Measurements from ENCODE around the gene TM4SF1.
"Not testable (repeated sequence)": the region's sequence is repeated elsewhere in the genome, so short reads cannot be mapped to it uniquely, and the experiment has no call there.

TM4SF1 gene

GRCh38 chr3:149342413-149343380 lies 34.8 kb downstream of the TM4SF1 start:
- TF ChIP-seq CTCF (IDR thresholded peaks at IDR 0.05) (no peak), ZFX (IDR thresholded peaks at IDR 0.05; ENCODE audit: borderline replicate concordance) (no peak)

GRCh38 chr3:149340310-149340933 lies 37.0 kb downstream of the TM4SF1 start:
- peak overlapping the region; percentile 17 for H3K27ac ChIP-seq
- TF ChIP-seq CTCF (IDR thresholded peaks at IDR 0.05) = no peak
- TF ChIP-seq ZFX (IDR thresholded peaks at IDR 0.05; ENCODE audit: borderline replicate concordance) = no peak

More at GRCh38 chr3:149342413-149343380, 34.8 kb downstream of the TM4SF1 start:
- no peak overlapping the region for H3K27ac ChIP-seq

GRCh38 chr3:149339931-149340309 lies 37.5 kb downstream of the TM4SF1 start:
- TF ChIP-seq CTCF (IDR thresholded peaks at IDR 0.05) (no peak), ZFX (IDR thresholded peaks at IDR 0.05; ENCODE audit: borderline replicate concordance) (no peak)
- H3K27ac ChIP-seq = peak overlapping the region; percentile 17

GRCh38 chr3:149337486-149337885 lies 40.0 kb downstream of the TM4SF1 start:
- H3K27ac ChIP-seq = not testable (repeated sequence)

GRCh38 chr3:149336925-149337324 lies 40.5 kb downstream of the TM4SF1 start:
- TF ChIP-seq CTCF (IDR thresholded peaks at IDR 0.05) = no peak
- TF ChIP-seq ZFX (IDR thresholded peaks at IDR 0.05; ENCODE audit: borderline replicate concordance) = no peak

GRCh38 chr3:149333176-149333859 lies 44.1 kb downstream of the TM4SF1 start, which contains the start of gene TM4SF18:
TM4SF18 (minus strand) TSS chr3:149333636; CDS start chr3:149333382, 254 bp downstream.
- no peak for TF ChIP-seq ZFX (IDR thresholded peaks at IDR 0.05; ENCODE audit: borderline replicate concordance)
- TF ChIP-seq CTCF (IDR thresholded peaks at IDR 0.05) = no peak

More at GRCh38 chr3:149336925-149337324, 40.5 kb downstream of the TM4SF1 start:
- H3K27ac ChIP-seq = no peak overlapping the region

GRCh38 chr3:149332771-149333170 lies 44.7 kb downstream of the TM4SF1 start:
- H3K27ac ChIP-seq = peak overlapping the region; percentile 5; the same call in 1 of the 2 replicates
- TF ChIP-seq CTCF (IDR thresholded peaks at IDR 0.05) (no peak), ZFX (IDR thresholded peaks at IDR 0.05; ENCODE audit: borderline replicate concordance) (no peak)

More at GRCh38 chr3:149333176-149333859, 44.1 kb downstream of the TM4SF1 start, which contains the start of gene TM4SF18:
- H3K27ac ChIP-seq = peak within 1 kb of the TSS; percentile 5; the same call in 1 of the 2 replicates
